Osteocyte (in vitro differentiated cells): ENCODE data around the gene KDM2B. TPM values are rescaled to one million over a fixed set of nuclear protein-coding genes. Genes with fewer than 3 reads are reported as not detected.
A peak's percentile ranks its signal among the peaks of the same experiment; 100 is the strongest.

Experiments
- DNase-seq: peaks from one replicate; pipeline ENCODE4 v3.0.0; 2021; ENCODE audit warnings: mixed read lengths; ENCODE audit not compliant: unreplicated experiment; ENCODE audit errors: extremely low spot score
- H3K27ac Mint-ChIP-seq: one replicate; pipeline ENCODE4 v1.8.0; 2021; ENCODE audit warnings: mild to moderate bottlenecking, mixed read lengths; ENCODE audit not compliant: unreplicated experiment
- H3K27me3 Mint-ChIP-seq: one replicate; pipeline ENCODE4 v1.8.0; 2021; ENCODE audit warnings: mixed read lengths; ENCODE audit not compliant: unreplicated experiment
- H3K36me3 Mint-ChIP-seq: one replicate; pipeline ENCODE4 v1.8.0; 2021; ENCODE audit warnings: mixed read lengths; ENCODE audit not compliant: unreplicated experiment
- H3K4me1 Mint-ChIP-seq: one replicate; pipeline ENCODE4 v1.8.0; 2021; ENCODE audit warnings: mixed read lengths; ENCODE audit not compliant: unreplicated experiment
- H3K4me3 Mint-ChIP-seq: one replicate; pipeline ENCODE4 v1.8.0; 2021; ENCODE audit warnings: mild to moderate bottlenecking, moderate library complexity, mixed read lengths; ENCODE audit not compliant: unreplicated experiment
- H3K9me3 Mint-ChIP-seq: one replicate; pipeline ENCODE4 v1.8.0; 2021; ENCODE audit warnings: mixed read lengths; ENCODE audit not compliant: unreplicated experiment
- CTCF ChIP-seq: fragments of 200-600 bp; sonication (generic); IDR thresholded peaks from 2 replicates; pipeline ENCODE4 v1.5.0; 2021; ENCODE audit warnings: antibody characterized with exemption, mild to moderate bottlenecking, moderate library complexity
- total RNA-seq: library from RNA; stranded (reverse); gene quantifications from 2 replicates; pipeline ENCODE4 v1.2.1, GENCODE V29; 2021

The KDM2B gene
- total RNA-seq, 1 donor from 2014 or later = 31.9 TPM

- Mint-ChIP-seq H3K4me3 (peak overlapping the region; percentile 72), H3K4me1 (peaks cover 58% of the 10 kb centered on the region), H3K27me3 (no peaks in the 10 kb centered on the region), H3K36me3 (peaks cover 12% of the 10 kb centered on the region), H3K27ac (peak overlapping the region; percentile 63), H3K9me3 (no peaks in the 10 kb centered on the region)
- DNase-seq = no peak
- TF ChIP-seq CTCF = no peak
These were observed 2.3 kb downstream of the KDM2B start for GRCh38 chr12:121578230-121579189.

GRCh38 chr12:121577443-121578180 is 3.2 kb downstream of the KDM2B start:
- Mint-ChIP-seq H3K27me3 (no peaks in the 10 kb centered on the region), H3K9me3 (no peaks in the 10 kb centered on the region), H3K27ac (peak overlapping the region; percentile 94), H3K36me3 (peaks cover 12% of the 10 kb centered on the region), H3K4me1 (peaks cover 56% of the 10 kb centered on the region), H3K4me3 (peak overlapping the region; percentile 42)
- no peak for TF ChIP-seq CTCF
- DNase-seq = no peak

GRCh38 chr12:121576851-121577391 is 3.9 kb downstream of the KDM2B start:
- H3K9me3 Mint-ChIP-seq = no peaks in the 10 kb centered on the region
- peak overlapping the region; percentile 94 for H3K27ac Mint-ChIP-seq
- peaks cover 49% of the 10 kb centered on the region for H3K4me1 Mint-ChIP-seq
- H3K36me3 Mint-ChIP-seq = peaks cover 15% of the 10 kb centered on the region
- H3K4me3 Mint-ChIP-seq = peak overlapping the region; percentile 42
- H3K27me3 Mint-ChIP-seq = no peaks in the 10 kb centered on the region
- TF ChIP-seq CTCF = no peak
- no peak for DNase-seq

DNA sequence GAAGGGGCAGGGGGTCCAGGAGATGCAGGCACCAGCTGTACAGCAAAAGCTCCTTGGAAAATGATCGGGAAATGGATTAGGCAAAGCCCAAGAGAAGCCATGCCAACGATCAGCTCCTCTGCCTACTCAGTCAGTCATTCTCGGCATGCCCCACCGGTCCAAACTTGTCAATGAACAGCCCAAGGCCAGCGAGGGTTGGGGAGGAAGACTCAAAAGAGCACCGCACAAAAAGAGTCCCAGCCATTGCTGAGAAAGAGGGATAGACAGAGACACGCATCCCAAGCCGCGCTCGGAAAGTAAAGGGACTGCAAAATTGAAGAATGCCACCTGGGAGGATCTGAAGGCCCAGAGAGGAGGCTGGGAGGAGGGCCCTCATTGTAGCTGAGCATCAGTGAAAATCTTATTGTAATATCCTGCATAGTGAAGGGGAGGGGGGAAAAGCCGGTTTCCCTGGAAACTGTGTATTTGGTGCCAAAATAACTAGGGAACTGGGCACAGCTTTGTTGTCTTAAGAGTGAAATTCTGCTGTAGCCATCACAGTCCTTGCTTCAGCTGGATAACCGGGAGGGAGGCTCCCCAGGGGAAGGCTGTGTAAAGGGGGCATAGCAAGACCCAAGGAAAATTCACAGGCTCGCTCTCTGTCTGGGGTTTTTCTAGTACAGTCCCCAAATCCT is 4.7 kb downstream of the KDM2B start:
- Mint-ChIP-seq H3K4me1 (peaks cover 41% of the 10 kb centered on the region), H3K4me3 (no peak overlapping the region), H3K9me3 (no peaks in the 10 kb centered on the region), H3K36me3 (peaks cover 15% of the 10 kb centered on the region), H3K27ac (peak overlapping the region; percentile 94), H3K27me3 (no peaks in the 10 kb centered on the region)
- no peak for TF ChIP-seq CTCF
- no peak for DNase-seq
